Measurements from ENCODE around the gene ZHX3.
A peak's percentile ranks its signal among the peaks of the same experiment; 100 is the strongest.

The ZHX3 gene

GRCh38 chr20:41287327-41287726 lies 30.2 kb downstream of the ZHX3 start:
- DNase-seq = peak; percentile 79

- DNase-seq = no peak
These were observed 31.2 kb downstream of the ZHX3 start for GRCh38 chr20:41286240-41286851.

GRCh38 chr20:41279546-41280225 lies 37.8 kb downstream of the ZHX3 start:
- DNase-seq = no peak

- no peak for DNase-seq
These were observed 38.6 kb downstream of the ZHX3 start for GRCh38 chr20:41278936-41279335.

- no peak for DNase-seq
These were observed 40.5 kb downstream of the ZHX3 start for GRCh38 chr20:41277049-41277448.

- DNase-seq = no peak
These were observed 41.2 kb downstream of the ZHX3 start for GRCh38 chr20:41276317-41276751.

GRCh38 chr20:41275301-41275731 lies 42.2 kb downstream of the ZHX3 start:
- peak; percentile 11 for DNase-seq

GRCh38 chr20:41274152-41274551 lies 43.4 kb downstream of the ZHX3 start:
- DNase-seq = no peak

GRCh38 chr20:41273445-41273844 lies 44.1 kb downstream of the ZHX3 start:
- no peak for DNase-seq

- DNase-seq = no peak
These were observed 45.2 kb downstream of the ZHX3 start for GRCh38 chr20:41272339-41272738.

- DNase-seq = no peak
These were observed 48.4 kb downstream of the ZHX3 start for GRCh38 chr20:41268917-41269652.

GRCh38 chr20:41268402-41268801 lies 49.1 kb downstream of the ZHX3 start:
- DNase-seq = no peak

GRCh38 chr20:41265938-41266337 lies 51.6 kb downstream of the ZHX3 start:
- no peak for DNase-seq

- DNase-seq = no peak
These were observed 52.7 kb downstream of the ZHX3 start for GRCh38 chr20:41264819-41265218.

- no peak for DNase-seq
These were observed 55.5 kb downstream of the ZHX3 start for GRCh38 chr20:41261790-41262717.

- DNase-seq = no peak
These were observed 56.3 kb downstream of the ZHX3 start for GRCh38 chr20:41261260-41261659.

GRCh38 chr20:41260734-41261220 lies 56.8 kb downstream of the ZHX3 start:
- no peak for DNase-seq

- no peak for DNase-seq
These were observed 58.2 kb downstream of the ZHX3 start for GRCh38 chr20:41259309-41259708.

- no peak for DNase-seq
These were observed 59.1 kb downstream of the ZHX3 start for GRCh38 chr20:41258474-41258873.

- no peak for DNase-seq
These were observed 61.0 kb downstream of the ZHX3 start for GRCh38 chr20:41256516-41256915.

GRCh38 chr20:41255655-41256054 lies 61.9 kb downstream of the ZHX3 start:
- no peak for DNase-seq

GRCh38 chr20:41249411-41250281 lies 67.9 kb downstream of the ZHX3 start:
- peak; percentile 81 for DNase-seq

Data from fibroblast of skin of right quadriceps (primary cell).